ENCODE data around the gene SMARCB1. TPM values are rescaled to one million over a fixed set of nuclear protein-coding genes. Genes with fewer than 3 reads are reported as not detected.

The SMARCB1 gene
- total RNA-seq, 1 donor from 2014 or later: 52.0 TPM

GRCh38 chr22:23744485-23744884, 42.3 kb upstream of the SMARCB1 start:
- Histone ChIP-seq H3K4me3 (no peak overlapping the region), H3K4me1 (peaks cover 20% of the 10 kb centered on the region), H3K27ac (replicated peaks) (no peak overlapping the region), H3K27me3 (ENCODE audit: low read depth) (no peaks in the 10 kb centered on the region), H3K9me3 (replicated peaks) (peaks cover 6% of the 10 kb centered on the region), H3K36me3 (peaks cover 29% of the 10 kb centered on the region)
- no peak for DNase-seq
- intact Hi-C loops (cut with micrococcal nuclease): no loop called here
- TF ChIP-seq, protein P1, sequence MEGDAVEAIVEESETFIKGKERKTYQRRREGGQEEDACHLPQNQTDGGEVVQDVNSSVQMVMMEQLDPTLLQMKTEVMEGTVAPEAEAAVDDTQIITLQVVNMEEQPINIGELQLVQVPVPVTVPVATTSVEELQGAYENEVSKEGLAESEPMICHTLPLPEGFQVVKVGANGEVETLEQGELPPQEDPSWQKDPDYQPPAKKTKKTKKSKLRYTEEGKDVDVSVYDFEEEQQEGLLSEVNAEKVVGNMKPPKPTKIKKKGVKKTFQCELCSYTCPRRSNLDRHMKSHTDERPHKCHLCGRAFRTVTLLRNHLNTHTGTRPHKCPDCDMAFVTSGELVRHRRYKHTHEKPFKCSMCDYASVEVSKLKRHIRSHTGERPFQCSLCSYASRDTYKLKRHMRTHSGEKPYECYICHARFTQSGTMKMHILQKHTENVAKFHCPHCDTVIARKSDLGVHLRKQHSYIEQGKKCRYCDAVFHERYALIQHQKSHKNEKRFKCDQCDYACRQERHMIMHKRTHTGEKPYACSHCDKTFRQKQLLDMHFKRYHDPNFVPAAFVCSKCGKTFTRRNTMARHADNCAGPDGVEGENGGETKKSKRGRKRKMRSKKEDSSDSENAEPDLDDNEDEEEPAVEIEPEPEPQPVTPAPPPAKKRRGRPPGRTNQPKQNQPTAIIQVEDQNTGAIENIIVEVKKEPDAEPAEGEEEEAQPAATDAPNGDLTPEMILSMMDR (IDR thresholded peaks at IDR 0.05; ENCODE audit: borderline replicate concordance): no peak

DNA sequence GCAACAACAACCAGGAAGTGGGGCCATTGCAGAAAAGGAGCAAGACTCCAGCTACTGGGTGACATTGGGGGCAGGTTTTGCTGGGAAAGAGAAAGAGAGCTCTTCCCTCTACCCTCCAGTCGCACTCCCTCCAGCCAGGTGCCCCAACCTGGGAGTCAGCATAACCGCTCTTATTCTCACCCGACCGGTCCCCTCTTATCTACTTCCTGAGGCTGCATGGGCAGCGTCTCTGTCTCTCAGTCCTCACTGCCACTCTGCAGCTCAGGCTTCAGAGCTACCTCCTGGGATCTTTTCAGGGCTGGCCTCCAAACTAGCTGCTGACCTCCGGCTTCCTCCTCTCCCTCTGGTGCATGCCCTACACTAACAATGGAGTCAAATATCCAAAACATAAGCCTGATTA, 41.0 kb upstream of the SMARCB1 start:
- H3K4me3 ChIP-seq: no peak overlapping the region
- peaks cover 33% of the 10 kb centered on the region for H3K4me1 ChIP-seq
- H3K27me3 ChIP-seq (ENCODE audit: low read depth): no peaks in the 10 kb centered on the region
- TF ChIP-seq, protein P1 (IDR thresholded peaks at IDR 0.05; ENCODE audit: borderline replicate concordance): no peak
- no peak overlapping the region for H3K27ac ChIP-seq (replicated peaks)
- no peak for DNase-seq
- H3K9me3 ChIP-seq (replicated peaks): peaks cover 6% of the 10 kb centered on the region
- intact Hi-C loops (cut with micrococcal nuclease): no loop called here
- H3K36me3 ChIP-seq: peaks cover 29% of the 10 kb centered on the region

GRCh38 chr22:23749841-23750301, 36.9 kb upstream of the SMARCB1 start:
- DNase-seq: no peak

GRCh38 chr22:23750367-23750713, 36.4 kb upstream of the SMARCB1 start:
- H3K4me1 ChIP-seq: peaks cover 21% of the 10 kb centered on the region
- H3K36me3 ChIP-seq: no peaks in the 10 kb centered on the region
- H3K27me3 ChIP-seq (ENCODE audit: low read depth): no peaks in the 10 kb centered on the region
- TF ChIP-seq, protein P1 (IDR thresholded peaks at IDR 0.05; ENCODE audit: borderline replicate concordance): no peak
- peak overlapping the region; percentile 91 for H3K27ac ChIP-seq (replicated peaks)
- H3K9me3 ChIP-seq (replicated peaks): no peaks in the 10 kb centered on the region
- intact Hi-C loops (cut with micrococcal nuclease): no loop called here
- DNase-seq: no peak
- peak overlapping the region; percentile 83 for H3K4me3 ChIP-seq

More at GRCh38 chr22:23749841-23750301, 36.9 kb upstream of the SMARCB1 start:
- Histone ChIP-seq H3K9me3 (replicated peaks) (no peaks in the 10 kb centered on the region), H3K27me3 (ENCODE audit: low read depth) (no peaks in the 10 kb centered on the region), H3K27ac (replicated peaks) (peak overlapping the region; percentile 91), H3K4me3 (peak overlapping the region; percentile 83), H3K4me1 (peaks cover 21% of the 10 kb centered on the region), H3K36me3 (peaks cover 5% of the 10 kb centered on the region)
- TF ChIP-seq, protein P1 (IDR thresholded peaks at IDR 0.05; ENCODE audit: borderline replicate concordance): no peak
- intact Hi-C loops (cut with micrococcal nuclease): no loop called here

DNA sequence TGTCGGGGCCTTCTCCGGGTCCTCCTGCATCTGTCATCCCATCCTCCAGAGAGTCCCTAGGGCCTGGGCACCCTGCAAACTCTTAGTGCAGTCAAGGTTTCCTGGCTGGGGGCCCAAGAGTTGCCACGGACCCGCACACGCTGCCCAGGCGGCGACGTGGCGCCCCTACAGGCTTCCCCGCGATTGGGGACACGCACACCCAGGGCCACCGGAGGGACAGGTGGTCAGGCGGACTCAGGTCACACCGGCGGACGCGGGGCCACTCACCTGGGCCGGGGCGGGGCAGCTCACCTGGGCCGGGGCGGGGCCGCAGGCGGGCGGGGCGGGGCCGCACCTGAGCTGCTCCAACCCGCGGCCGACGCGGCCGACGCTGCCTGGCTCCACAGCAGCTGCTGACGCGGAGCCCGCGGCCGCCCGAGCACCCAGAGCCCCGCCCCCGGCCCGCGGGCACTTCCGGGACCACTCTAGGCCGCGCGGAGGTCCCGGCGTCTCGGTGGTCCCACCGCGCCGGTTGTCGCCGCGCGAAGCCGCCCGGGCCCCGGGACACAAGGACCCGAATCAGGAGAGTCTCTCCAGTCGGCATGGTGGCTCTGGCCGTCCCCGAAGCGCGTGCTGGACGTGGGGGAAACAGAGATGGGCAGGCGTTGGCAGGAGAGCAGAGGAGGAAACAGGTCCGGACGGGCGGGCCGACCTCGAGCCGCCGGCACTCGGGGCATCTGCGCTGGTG, 35.9 kb upstream of the SMARCB1 start, which contains the start of gene ZNF70:
Gene ZNF70 (minus strand): TSS at position 399 of the 727 bp plus-strand sequence. CDS start 5,972 bp downstream, outside the sequence.
- H3K27ac ChIP-seq (replicated peaks): peak within 1 kb of the TSS; percentile 91
- H3K4me3 ChIP-seq: peak within 1 kb of the TSS; percentile 83
- DNase-seq: peak; percentile 86
- no peaks in the 10 kb centered on the region for H3K27me3 ChIP-seq (ENCODE audit: low read depth)
- H3K36me3 ChIP-seq: no peaks in the 10 kb centered on the region
- TF ChIP-seq, protein P1 (IDR thresholded peaks at IDR 0.05; ENCODE audit: borderline replicate concordance): peak; percentile 44
- peaks cover 21% of the 10 kb centered on the region for H3K4me1 ChIP-seq
- H3K9me3 ChIP-seq (replicated peaks): no peaks in the 10 kb centered on the region
- intact Hi-C loops (cut with micrococcal nuclease): no loop called here

All from left ventricle myocardium inferior (tissue), 1 donor.